Liver (tissue), 9 donors: ENCODE measurements around the gene KAT7. TPM values are rescaled to one million over a fixed set of nuclear protein-coding genes. Genes with fewer than 3 reads are reported as not detected.

Experiments used
- DNase-seq: peaks from one replicate; pipeline ENCODE4 v3.0.0-alpha.2; 2017; ENCODE audit warnings: low spot score
- H3K27ac ChIP-seq, 2 donors: one replicate each; pipeline ENCODE4 v1.7.0; 2013; ENCODE audit warnings: inconsistent platforms in 2 of 2, low read length in 2 of 2, control low read depth in 1 of 2, low read depth in 1 of 2, mild to moderate bottlenecking in 1 of 2
- H3K27me3 ChIP-seq, 4 donors: one replicate each; pipeline versions ENCODE4 v1.6.1 to v1.7.0; 2013; ENCODE audit warnings: low read length in 3 of 4, inconsistent platforms in 1 of 4, mild to moderate bottlenecking in 1 of 4, moderate library complexity in 1 of 4; ENCODE audit not compliant: control insufficient read depth in 4 of 4, insufficient read depth in 4 of 4
- H3K36me3 ChIP-seq, 4 donors: one replicate each; pipeline versions ENCODE4 v1.6.1 to v1.7.0; 2013; ENCODE audit warnings: low read length in 3 of 4, mild to moderate bottlenecking in 3 of 4, low read depth in 1 of 4, moderate library complexity in 1 of 4; ENCODE audit not compliant: control insufficient read depth in 4 of 4, insufficient read depth in 3 of 4
- H3K4me1 ChIP-seq, 4 donors: one replicate each; pipeline versions ENCODE4 v1.6.1 to v1.7.0; 2013; ENCODE audit warnings: low read length in 3 of 4, mild to moderate bottlenecking in 3 of 4, moderate library complexity in 1 of 4; ENCODE audit not compliant: control insufficient read depth in 4 of 4, insufficient read depth in 4 of 4
- H3K4me3 ChIP-seq, 3 donors: one replicate each; pipeline versions ENCODE4 v1.6.1 to v1.7.0; 2013; ENCODE audit warnings: low read length in 3 of 3, control low read depth in 1 of 3, low read depth in 1 of 3, mild to moderate bottlenecking in 1 of 3
- H3K9ac ChIP-seq, 2 donors: one replicate each; pipeline ENCODE4 v1.7.0; 2013; ENCODE audit warnings: low read length in 2 of 2, mild to moderate bottlenecking in 2 of 2, moderate library complexity in 2 of 2, control low read depth in 1 of 2, low read depth in 1 of 2
- H3K9me3 ChIP-seq, 4 donors: one replicate each; pipeline versions ENCODE4 v1.6.1 to v1.7.0; 2013; ENCODE audit warnings: low read length in 3 of 4; ENCODE audit not compliant: control insufficient read depth in 4 of 4
- FOXA1 ChIP-seq: IDR thresholded peaks from 2 replicates; pipeline ENCODE4 v1.6.1; 2016; ENCODE audit warnings: antibody characterized with exemption
- GABPA ChIP-seq, 2 donors: IDR thresholded peaks in 1 of 2; conservative IDR thresholded peaks in 1 of 2; 2 replicates each; pipeline ENCODE4 v1.6.1; 2016; ENCODE audit warnings: antibody characterized with exemption in 2 of 2, mild to moderate bottlenecking in 1 of 2, moderate library complexity in 1 of 2
- HNF4A ChIP-seq, 2 donors: conservative IDR thresholded peaks; 2 replicates each; pipeline ENCODE4 v1.6.1; 2016; ENCODE audit warnings: antibody characterized with exemption in 2 of 2, mild to moderate bottlenecking in 2 of 2
- HNF4G ChIP-seq: IDR thresholded peaks from 2 replicates; pipeline ENCODE4 v1.6.1; 2016; ENCODE audit warnings: antibody characterized with exemption
- JUND ChIP-seq, 2 donors: IDR thresholded peaks; 2 replicates each; pipeline ENCODE4 v1.6.1; 2016; ENCODE audit warnings: antibody characterized with exemption in 2 of 2
- NR2F2 ChIP-seq: IDR thresholded peaks from 2 replicates; pipeline ENCODE4 v1.6.1; 2016; ENCODE audit warnings: antibody characterized with exemption
- RAD21 ChIP-seq, 2 donors: IDR thresholded peaks; 2 replicates each; pipeline ENCODE4 v1.6.1; 2016; ENCODE audit warnings: antibody characterized with exemption in 2 of 2, mild to moderate bottlenecking in 2 of 2
- RXRA ChIP-seq, 2 donors: IDR thresholded peaks; 2 replicates each; pipeline ENCODE4 v1.6.1; 2017 to 2018; ENCODE audit warnings: antibody characterized with exemption in 2 of 2, mild to moderate bottlenecking in 1 of 2
- TAF1 ChIP-seq: conservative IDR thresholded peaks from 2 replicates; pipeline ENCODE4 v1.6.1; 2016; ENCODE audit warnings: antibody characterized with exemption, mild to moderate bottlenecking
- WGBS: extraction: QIAGEN DNeasy Blood & Tissue Kit; methylation state at CpG from one replicate; pipeline ENCODE4 v1.1.7; 2013; 5-methylcytosine and 5-hydroxymethylcytosine counted together
- polyA plus RNA-seq, 2 donors: library from polyadenylated mRNA; stranded (reverse) in 1 of 2; unstranded in 1 of 2; fragments of 200-250 nt in 1 of 2; fragments of >200 nt in 1 of 2; fragmentation: Nextera tagmentation in 1 of 2; extraction: Ambion mirVana in 1 of 2; gene quantifications; one replicate each; pipeline versions ENCODE4 v1.2.1 to v1.2.3, GENCODE V29; 2013 to 2015
- total RNA-seq, 2 donors: library from RNA; depleted of rRNA; stranded (reverse); fragments of >200 nt; gene quantifications; one replicate each; pipeline ENCODE4 v1.2.3, GENCODE V29; 2014
- TF ChIP-seq, protein P1 (sequence below): IDR thresholded peaks from 2 replicates; pipeline ENCODE4 v1.6.1; 2016; ENCODE audit warnings: antibody characterized with exemption, mild to moderate bottlenecking
- TF ChIP-seq, protein P2 (sequence below): IDR thresholded peaks from 2 replicates; pipeline ENCODE4 v1.6.1; 2016; ENCODE audit warnings: antibody characterized with exemption
- TF ChIP-seq, protein P3 (sequence below): fragments of 150-350 bp; IDR thresholded peaks from 2 replicates; pipeline ENCODE4 v1.5.1; 2017; ENCODE audit warnings: improper control_type of control experiment, low read depth, low read length; ENCODE audit not compliant: missing input control
- TF ChIP-seq, protein P4 (sequence below): IDR thresholded peaks from 2 replicates; pipeline ENCODE4 v1.6.1; 2016; ENCODE audit warnings: antibody characterized with exemption
- donor health status: healthy.
- donor health status: healthy.
- donor health status: healthy.
- donor health status: healthy.
- donor health status: healthy.

The KAT7 gene
- total and polyA plus RNA-seq, 4 donors = 6.1 to 24.2 (median 12.6) TPM

DNA sequence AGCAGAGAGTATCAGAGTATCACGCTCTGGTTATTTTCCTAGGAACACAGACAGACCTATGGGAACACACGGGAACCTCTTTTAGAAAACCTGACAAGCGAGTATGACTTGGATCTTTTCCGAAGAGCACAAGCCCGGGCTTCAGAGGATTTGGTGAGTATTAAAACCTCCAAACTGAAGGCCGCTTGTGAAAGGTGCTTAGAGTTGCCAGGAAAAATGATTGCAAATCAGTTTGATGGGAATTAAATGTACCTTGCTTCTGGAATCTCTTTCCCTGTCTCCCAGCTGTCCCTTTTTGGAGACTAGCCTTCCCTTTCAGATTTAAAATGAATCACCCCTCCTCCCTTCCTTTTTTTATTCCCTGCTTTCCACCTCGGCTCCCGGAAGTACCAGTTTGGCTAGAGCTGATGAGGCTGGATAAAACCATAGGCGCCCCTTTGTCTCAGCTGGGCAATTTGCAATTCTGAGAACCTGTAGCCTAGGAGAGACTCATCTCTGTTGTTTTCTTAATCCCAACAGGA is 27.3 kb downstream of the KAT7 start (continued):
- TF ChIP-seq, protein P1, sequence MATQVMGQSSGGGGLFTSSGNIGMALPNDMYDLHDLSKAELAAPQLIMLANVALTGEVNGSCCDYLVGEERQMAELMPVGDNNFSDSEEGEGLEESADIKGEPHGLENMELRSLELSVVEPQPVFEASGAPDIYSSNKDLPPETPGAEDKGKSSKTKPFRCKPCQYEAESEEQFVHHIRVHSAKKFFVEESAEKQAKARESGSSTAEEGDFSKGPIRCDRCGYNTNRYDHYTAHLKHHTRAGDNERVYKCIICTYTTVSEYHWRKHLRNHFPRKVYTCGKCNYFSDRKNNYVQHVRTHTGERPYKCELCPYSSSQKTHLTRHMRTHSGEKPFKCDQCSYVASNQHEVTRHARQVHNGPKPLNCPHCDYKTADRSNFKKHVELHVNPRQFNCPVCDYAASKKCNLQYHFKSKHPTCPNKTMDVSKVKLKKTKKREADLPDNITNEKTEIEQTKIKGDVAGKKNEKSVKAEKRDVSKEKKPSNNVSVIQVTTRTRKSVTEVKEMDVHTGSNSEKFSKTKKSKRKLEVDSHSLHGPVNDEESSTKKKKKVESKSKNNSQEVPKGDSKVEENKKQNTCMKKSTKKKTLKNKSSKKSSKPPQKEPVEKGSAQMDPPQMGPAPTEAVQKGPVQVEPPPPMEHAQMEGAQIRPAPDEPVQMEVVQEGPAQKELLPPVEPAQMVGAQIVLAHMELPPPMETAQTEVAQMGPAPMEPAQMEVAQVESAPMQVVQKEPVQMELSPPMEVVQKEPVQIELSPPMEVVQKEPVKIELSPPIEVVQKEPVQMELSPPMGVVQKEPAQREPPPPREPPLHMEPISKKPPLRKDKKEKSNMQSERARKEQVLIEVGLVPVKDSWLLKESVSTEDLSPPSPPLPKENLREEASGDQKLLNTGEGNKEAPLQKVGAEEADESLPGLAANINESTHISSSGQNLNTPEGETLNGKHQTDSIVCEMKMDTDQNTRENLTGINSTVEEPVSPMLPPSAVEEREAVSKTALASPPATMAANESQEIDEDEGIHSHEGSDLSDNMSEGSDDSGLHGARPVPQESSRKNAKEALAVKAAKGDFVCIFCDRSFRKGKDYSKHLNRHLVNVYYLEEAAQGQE = no peak
- TF ChIP-seq GABPA (IDR thresholded peaks at IDR 0.05 in 1 of 2, conservative IDR thresholded peaks at IDR 0.05 in 1 of 2) (no peak), NR2F2 (no peak), RXRA (IDR thresholded peaks at IDR 0.05) (no peak), HNF4G (no peak), JUND (IDR thresholded peaks at IDR 0.05) (no peak), FOXA1 (no peak), HNF4A (conservative IDR thresholded peaks at IDR 0.05) (no peak)
- TF ChIP-seq, protein P2, sequence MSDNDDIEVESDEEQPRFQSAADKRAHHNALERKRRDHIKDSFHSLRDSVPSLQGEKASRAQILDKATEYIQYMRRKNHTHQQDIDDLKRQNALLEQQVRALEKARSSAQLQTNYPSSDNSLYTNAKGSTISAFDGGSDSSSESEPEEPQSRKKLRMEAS = no peak

DNA sequence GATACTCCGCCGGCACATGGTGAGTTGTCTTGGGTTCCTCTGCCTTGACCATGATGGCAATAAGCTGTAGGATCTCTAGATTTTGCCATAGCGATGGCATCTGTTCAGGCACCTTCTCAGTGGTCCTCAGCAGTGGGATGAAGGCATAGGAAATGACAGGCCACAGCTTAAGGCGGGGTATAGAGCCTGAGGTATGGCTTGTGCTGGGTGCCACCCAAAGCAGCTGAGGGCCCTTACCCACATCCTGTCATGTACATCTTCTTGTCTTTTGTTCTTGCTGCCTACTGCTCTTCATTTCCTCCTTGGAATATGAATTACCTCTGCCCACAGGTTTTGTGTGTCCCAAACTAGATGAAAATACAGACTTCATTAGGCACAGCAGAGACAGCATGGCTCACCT is 29.5 kb downstream of the KAT7 start:
- WGBS = 93% methylated on average over 4 of the region's 4 CpGs
- no peak for DNase-seq
- Histone ChIP-seq H3K9me3 (no peaks in the 10 kb centered on the region), H3K36me3 (peaks cover 4 to 75% (median 63%) of the 10 kb centered on the region in 4 donors), H3K27me3 (no peaks in the 10 kb centered on the region), H3K4me3 (no peak overlapping the region), H3K27ac (no peak overlapping the region), H3K9ac (no peak overlapping the region), H3K4me1 (no peaks in the 10 kb centered on the region)
- no peak for TF ChIP-seq HNF4A (conservative IDR thresholded peaks at IDR 0.05)
- TF ChIP-seq TAF1 = no peak
- TF ChIP-seq GABPA (IDR thresholded peaks at IDR 0.05 in 1 of 2, conservative IDR thresholded peaks at IDR 0.05 in 1 of 2) = no peak
- TF ChIP-seq, protein P3, sequence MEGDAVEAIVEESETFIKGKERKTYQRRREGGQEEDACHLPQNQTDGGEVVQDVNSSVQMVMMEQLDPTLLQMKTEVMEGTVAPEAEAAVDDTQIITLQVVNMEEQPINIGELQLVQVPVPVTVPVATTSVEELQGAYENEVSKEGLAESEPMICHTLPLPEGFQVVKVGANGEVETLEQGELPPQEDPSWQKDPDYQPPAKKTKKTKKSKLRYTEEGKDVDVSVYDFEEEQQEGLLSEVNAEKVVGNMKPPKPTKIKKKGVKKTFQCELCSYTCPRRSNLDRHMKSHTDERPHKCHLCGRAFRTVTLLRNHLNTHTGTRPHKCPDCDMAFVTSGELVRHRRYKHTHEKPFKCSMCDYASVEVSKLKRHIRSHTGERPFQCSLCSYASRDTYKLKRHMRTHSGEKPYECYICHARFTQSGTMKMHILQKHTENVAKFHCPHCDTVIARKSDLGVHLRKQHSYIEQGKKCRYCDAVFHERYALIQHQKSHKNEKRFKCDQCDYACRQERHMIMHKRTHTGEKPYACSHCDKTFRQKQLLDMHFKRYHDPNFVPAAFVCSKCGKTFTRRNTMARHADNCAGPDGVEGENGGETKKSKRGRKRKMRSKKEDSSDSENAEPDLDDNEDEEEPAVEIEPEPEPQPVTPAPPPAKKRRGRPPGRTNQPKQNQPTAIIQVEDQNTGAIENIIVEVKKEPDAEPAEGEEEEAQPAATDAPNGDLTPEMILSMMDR = no peak

DNA sequence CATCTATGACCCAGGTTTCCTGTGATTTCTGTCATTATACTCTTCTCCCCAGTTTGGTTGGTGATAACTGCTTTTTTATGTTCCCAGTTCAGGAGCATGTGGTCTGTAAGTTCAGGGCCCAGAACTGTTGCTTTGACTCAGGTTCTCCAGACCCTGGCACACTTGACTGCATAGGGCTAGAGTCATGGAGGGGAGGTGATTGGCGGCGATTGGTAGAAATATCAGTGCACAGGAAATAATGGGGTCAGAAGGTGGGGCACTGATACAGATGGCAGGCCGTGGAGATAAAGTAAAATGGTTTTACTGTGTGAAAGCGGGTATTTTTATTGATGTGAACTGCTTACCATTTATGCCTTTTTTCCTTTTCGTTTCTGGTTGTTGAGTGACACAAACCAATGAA is 30.7 kb downstream of the KAT7 start:
- DNase-seq = no peak
- 88% methylated on average over 5 of the region's 5 CpGs for WGBS
- Histone ChIP-seq H3K4me1 (no peaks in the 10 kb centered on the region), H3K9ac (no peak overlapping the region), H3K27me3 (no peaks in the 10 kb centered on the region), H3K4me3 (no peak overlapping the region), H3K9me3 (no peaks in the 10 kb centered on the region), H3K36me3 (peaks cover 3 to 77% (median 68%) of the 10 kb centered on the region in 4 donors), H3K27ac (no peak overlapping the region)
- TF ChIP-seq NR2F2 = no peak
- TF ChIP-seq, protein P3 = no peak
- TF ChIP-seq GABPA (IDR thresholded peaks at IDR 0.05 in 1 of 2, conservative IDR thresholded peaks at IDR 0.05 in 1 of 2) = no peak
- TF ChIP-seq, protein P4, sequence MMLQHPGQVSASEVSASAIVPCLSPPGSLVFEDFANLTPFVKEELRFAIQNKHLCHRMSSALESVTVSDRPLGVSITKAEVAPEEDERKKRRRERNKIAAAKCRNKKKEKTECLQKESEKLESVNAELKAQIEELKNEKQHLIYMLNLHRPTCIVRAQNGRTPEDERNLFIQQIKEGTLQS = no peak
- no peak for TF ChIP-seq RAD21 (IDR thresholded peaks at IDR 0.05)
- TF ChIP-seq JUND (IDR thresholded peaks at IDR 0.05) = no peak
- TF ChIP-seq FOXA1 = no peak
